Stimulated activated naive CD8-positive, alpha-beta T cell treated with anti-CD3 and anti-CD28 coated beads, Interleukin-15, Interleukin-2, amounts not matched to agents 100 ng/mL and 50 ng/mL, for 24 hours (primary cell): ENCODE measurements around the gene QSER1.
"Not testable (repeated sequence)": the region's sequence is repeated elsewhere in the genome, so short reads cannot be mapped to it uniquely, and the experiment has no call there.

Experiments
- H3K27ac Mint-ChIP-seq: one replicate; pipeline ENCODE4 v1.8.0; 2021; ENCODE audit warnings: mild to moderate bottlenecking, mixed read lengths
- H3K27me3 Mint-ChIP-seq: one replicate; pipeline ENCODE4 v1.8.0; 2021; ENCODE audit warnings: mixed read lengths
- H3K36me3 Mint-ChIP-seq: one replicate; pipeline ENCODE4 v1.8.0; 2021; ENCODE audit warnings: low read depth, mixed read lengths
- H3K4me1 Mint-ChIP-seq: one replicate; pipeline ENCODE4 v1.8.0; 2021; ENCODE audit warnings: low read depth, mixed read lengths
- H3K4me3 Mint-ChIP-seq: one replicate; pipeline ENCODE4 v1.8.0; 2021; ENCODE audit warnings: mild to moderate bottlenecking, mixed read lengths
- H3K9me3 Mint-ChIP-seq: one replicate; pipeline ENCODE4 v1.8.0; 2021; ENCODE audit warnings: mixed read lengths

QSER1 gene

GRCh38 chr11:32936178-32936577 is 43.6 kb downstream of the QSER1 start:
- H3K4me3 Mint-ChIP-seq, result not testable (repeated sequence)

GRCh38 chr11:32937283-32937682 is 44.7 kb downstream of the QSER1 start:
- peaks cover 77% of the 10 kb centered on the region for H3K36me3 Mint-ChIP-seq

More at GRCh38 chr11:32936178-32936577, 43.6 kb downstream of the QSER1 start:
- not testable (repeated sequence) for H3K27ac Mint-ChIP-seq, H3K27me3 Mint-ChIP-seq, H3K9me3 Mint-ChIP-seq
- Mint-ChIP-seq H3K36me3 (peaks cover 88% of the 10 kb centered on the region), H3K4me1 (peaks cover 20% of the 10 kb centered on the region)

GRCh38 chr11:32939046-32939445 is 46.4 kb downstream of the QSER1 start:
- H3K27ac Mint-ChIP-seq, result no peak overlapping the region
- H3K4me1 Mint-ChIP-seq, result peaks cover 20% of the 10 kb centered on the region
- H3K36me3 Mint-ChIP-seq, result peaks cover 63% of the 10 kb centered on the region
- H3K4me3 Mint-ChIP-seq, result no peak overlapping the region
- no peaks in the 10 kb centered on the region for H3K27me3 Mint-ChIP-seq
- no peaks in the 10 kb centered on the region for H3K9me3 Mint-ChIP-seq

More at GRCh38 chr11:32937283-32937682, 44.7 kb downstream of the QSER1 start:
- H3K4me1 Mint-ChIP-seq, result peaks cover 20% of the 10 kb centered on the region
- not testable (repeated sequence) for H3K9me3 Mint-ChIP-seq, H3K27ac Mint-ChIP-seq, H3K4me3 Mint-ChIP-seq, H3K27me3 Mint-ChIP-seq

GRCh38 chr11:32939866-32940265 is 47.3 kb downstream of the QSER1 start:
- H3K36me3 Mint-ChIP-seq, result peaks cover 55% of the 10 kb centered on the region
- no peak overlapping the region for H3K27ac Mint-ChIP-seq

GRCh38 chr11:32940865-32941264 is 48.3 kb downstream of the QSER1 start:
- H3K4me1 Mint-ChIP-seq, result peaks cover 20% of the 10 kb centered on the region
- no peaks in the 10 kb centered on the region for H3K27me3 Mint-ChIP-seq
- H3K36me3 Mint-ChIP-seq, result peaks cover 48% of the 10 kb centered on the region
- H3K27ac Mint-ChIP-seq, result no peak overlapping the region
- no peak overlapping the region for H3K4me3 Mint-ChIP-seq
- no peaks in the 10 kb centered on the region for H3K9me3 Mint-ChIP-seq

More at GRCh38 chr11:32939866-32940265, 47.3 kb downstream of the QSER1 start:
- H3K27me3 Mint-ChIP-seq, result no peaks in the 10 kb centered on the region
- peaks cover 20% of the 10 kb centered on the region for H3K4me1 Mint-ChIP-seq
- no peaks in the 10 kb centered on the region for H3K9me3 Mint-ChIP-seq
- no peak overlapping the region for H3K4me3 Mint-ChIP-seq

DNA sequence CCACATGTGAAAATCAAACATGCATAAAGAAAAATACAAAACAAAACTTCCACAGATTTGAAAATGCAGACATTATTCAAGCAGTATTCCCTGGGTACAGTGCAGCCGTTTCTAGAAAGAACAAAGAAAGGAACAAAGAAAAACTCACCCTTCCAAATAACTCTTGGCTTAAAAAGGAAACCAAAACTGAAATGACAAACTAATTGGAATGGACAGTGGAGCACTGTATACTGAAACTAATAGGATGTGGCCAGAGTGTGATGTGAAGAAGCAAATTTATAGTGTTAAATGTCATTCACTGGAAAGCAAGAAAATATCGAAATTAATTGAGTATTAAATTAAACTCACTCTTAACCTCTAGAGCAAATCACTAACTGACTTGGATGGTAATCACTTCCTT is 55.4 kb downstream of the QSER1 start:
- Mint-ChIP-seq H3K36me3 (peaks cover 15% of the 10 kb centered on the region), H3K27ac (no peak overlapping the region), H3K9me3 (no peaks in the 10 kb centered on the region), H3K4me3 (no peak overlapping the region), H3K4me1 (no peaks in the 10 kb centered on the region), H3K27me3 (no peaks in the 10 kb centered on the region)

GRCh38 chr11:32949739-32950138 is 57.1 kb downstream of the QSER1 start:
- no peak overlapping the region for H3K4me3 Mint-ChIP-seq
- H3K27ac Mint-ChIP-seq, result no peak overlapping the region
- no peaks in the 10 kb centered on the region for H3K9me3 Mint-ChIP-seq
- no peaks in the 10 kb centered on the region for H3K27me3 Mint-ChIP-seq
- no peaks in the 10 kb centered on the region for H3K4me1 Mint-ChIP-seq
- H3K36me3 Mint-ChIP-seq, result peaks cover 20% of the 10 kb centered on the region

DNA sequence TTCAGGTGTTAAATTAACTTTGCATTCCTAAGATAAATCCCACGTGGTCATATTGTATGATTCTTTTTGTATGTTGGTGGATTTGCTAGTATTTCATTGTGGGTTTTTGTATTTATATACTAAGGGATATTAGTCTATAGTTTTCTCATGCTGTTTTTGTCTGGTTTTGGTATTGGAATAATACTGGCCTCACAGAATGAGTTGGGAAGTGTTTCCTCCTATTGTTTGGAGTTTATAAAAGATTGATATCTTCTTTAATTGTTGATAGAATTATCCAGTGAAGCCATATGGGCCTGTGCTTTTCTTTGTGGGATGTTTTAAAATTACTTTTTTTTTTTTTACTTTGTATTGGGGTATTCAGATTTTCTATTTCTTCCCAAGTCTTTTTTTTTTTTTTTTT is 59.8 kb downstream of the QSER1 start:
- no peaks in the 10 kb centered on the region for H3K4me1 Mint-ChIP-seq
- no peak overlapping the region for H3K27ac Mint-ChIP-seq
- H3K4me3 Mint-ChIP-seq, result no peak overlapping the region
- no peaks in the 10 kb centered on the region for H3K9me3 Mint-ChIP-seq
- peaks cover 17% of the 10 kb centered on the region for H3K36me3 Mint-ChIP-seq
- no peaks in the 10 kb centered on the region for H3K27me3 Mint-ChIP-seq

DNA sequence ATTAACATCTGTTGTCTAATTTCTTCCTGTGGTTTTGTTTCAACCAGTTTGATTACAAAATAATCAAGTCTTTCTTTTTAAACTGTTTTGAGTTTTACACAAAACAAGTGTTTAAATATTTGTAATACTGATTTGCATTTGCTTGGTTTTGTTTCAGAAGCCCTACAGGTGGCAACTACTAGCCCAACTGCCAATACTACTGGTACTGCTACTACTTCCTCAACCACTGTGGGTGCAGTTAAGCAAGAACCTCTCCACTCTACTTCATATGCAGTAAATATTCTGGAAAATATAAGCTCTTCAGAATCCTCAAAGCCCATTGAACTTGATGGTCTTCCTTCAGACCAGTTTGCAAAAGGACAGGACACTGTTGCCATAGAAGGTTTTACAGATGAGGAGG is 61.1 kb downstream of the QSER1 start:
- H3K4me1 Mint-ChIP-seq, result no peaks in the 10 kb centered on the region

DNA sequence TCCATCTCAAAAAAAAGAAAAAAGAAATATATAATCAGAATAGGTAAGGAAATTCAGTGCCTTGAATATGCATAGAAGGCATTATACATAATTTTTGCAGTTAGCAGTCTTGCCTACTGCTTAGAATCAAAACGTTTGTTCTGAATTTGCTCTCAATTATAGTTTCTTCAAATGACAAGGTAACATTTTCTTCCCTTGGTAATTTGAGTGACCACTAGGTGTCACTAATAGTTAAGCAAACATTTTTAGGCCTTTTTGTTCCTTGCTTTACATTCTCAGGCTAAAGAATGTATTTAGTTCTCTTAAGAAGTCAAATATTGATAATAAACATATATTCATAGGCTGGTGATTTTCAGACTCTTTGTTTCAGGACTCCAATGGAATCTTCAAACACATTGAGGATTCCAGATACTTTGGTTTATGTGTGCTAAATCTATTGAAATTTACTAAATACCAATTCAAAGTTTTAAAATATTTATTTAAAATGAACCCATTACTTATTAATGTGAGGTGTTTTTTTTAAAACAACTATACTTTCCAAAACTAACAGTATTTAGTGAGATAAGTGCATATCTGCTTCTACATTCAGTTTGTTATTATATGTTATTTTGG is 68.0 kb downstream of the QSER1 start:
- Mint-ChIP-seq H3K27me3 (no peaks in the 10 kb centered on the region), H3K36me3 (peaks cover 25% of the 10 kb centered on the region), H3K9me3 (no peaks in the 10 kb centered on the region), H3K4me1 (peaks cover 15% of the 10 kb centered on the region), H3K4me3 (no peak overlapping the region), H3K27ac (no peak overlapping the region)

More for the DNA sequence above, 61.1 kb downstream of the QSER1 start:
- Mint-ChIP-seq H3K27me3 (no peaks in the 10 kb centered on the region), H3K36me3 (peaks cover 9% of the 10 kb centered on the region), H3K27ac (no peak overlapping the region), H3K9me3 (no peaks in the 10 kb centered on the region), H3K4me3 (no peak overlapping the region)

DNA sequence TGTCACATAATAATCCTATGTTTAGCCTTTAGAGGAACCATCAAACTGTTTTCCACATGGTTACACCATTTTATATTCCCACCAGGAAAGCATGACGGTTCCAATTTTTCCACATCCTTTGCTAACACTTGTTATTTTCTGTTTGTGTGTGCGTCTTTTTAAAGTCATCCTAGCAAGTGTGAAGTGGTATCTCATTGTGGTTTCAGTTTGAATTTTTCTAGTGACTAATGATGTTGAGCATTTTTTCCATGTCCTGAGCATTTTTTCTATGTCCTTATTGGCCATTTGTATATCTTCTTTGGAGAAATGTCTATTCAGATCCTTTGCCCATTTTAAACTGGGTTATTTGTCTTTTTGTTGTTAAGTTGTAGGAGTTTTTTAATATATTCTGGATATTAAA is 69.4 kb downstream of the QSER1 start:
- Mint-ChIP-seq H3K4me3 (no peak overlapping the region), H3K27ac (peak overlapping the region; percentile 67)

DNA sequence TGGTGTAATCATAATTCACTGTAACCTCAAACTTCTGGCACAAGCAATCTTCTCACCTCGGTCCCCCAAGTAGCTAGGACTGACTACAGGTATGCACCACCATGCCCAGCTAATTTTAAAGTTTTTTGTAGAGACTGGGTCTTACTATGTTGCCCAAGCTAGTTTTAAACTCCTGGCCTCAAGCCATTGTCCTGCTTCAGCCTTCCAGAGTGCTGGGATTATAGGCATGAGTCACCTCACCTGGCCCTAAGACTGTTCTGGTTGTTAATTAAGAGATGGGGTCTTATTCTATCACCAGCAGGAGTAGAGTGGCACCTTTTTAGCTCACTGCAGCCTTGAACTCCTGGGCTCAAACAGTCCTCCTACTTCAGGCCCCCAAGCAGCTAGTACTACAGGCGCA is 71.1 kb downstream of the QSER1 start:
- Mint-ChIP-seq H3K4me1 (peaks cover 15% of the 10 kb centered on the region), H3K27ac (no peak overlapping the region), H3K36me3 (peaks cover 37% of the 10 kb centered on the region), H3K9me3 (no peaks in the 10 kb centered on the region), H3K4me3 (no peak overlapping the region), H3K27me3 (no peaks in the 10 kb centered on the region)

More for the DNA sequence above, 69.4 kb downstream of the QSER1 start:
- no peaks in the 10 kb centered on the region for H3K27me3 Mint-ChIP-seq
- H3K4me1 Mint-ChIP-seq, result peaks cover 15% of the 10 kb centered on the region
- H3K36me3 Mint-ChIP-seq, result peaks cover 32% of the 10 kb centered on the region
- no peaks in the 10 kb centered on the region for H3K9me3 Mint-ChIP-seq

DNA sequence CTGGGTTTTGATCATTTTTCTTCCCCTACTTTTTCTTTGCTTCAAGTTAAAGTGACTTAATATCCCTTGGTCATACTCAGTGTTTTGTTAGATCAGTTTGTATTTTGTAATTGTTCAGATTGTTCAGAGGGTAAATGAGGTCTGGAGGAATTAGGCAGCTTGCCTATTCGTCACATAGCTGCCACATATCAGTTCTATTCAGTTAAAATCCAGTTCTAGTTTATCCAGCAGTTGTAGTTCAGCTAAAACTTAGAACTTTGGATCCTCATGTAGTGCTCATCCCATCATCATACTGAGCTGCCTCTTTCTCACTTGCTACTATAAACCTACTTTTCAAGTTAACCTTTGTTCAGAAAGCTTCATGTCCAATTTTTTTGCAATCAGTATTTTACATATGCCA is 75.9 kb downstream of the QSER1 start:
- Mint-ChIP-seq H3K4me3 (no peak overlapping the region), H3K27ac (no peak overlapping the region), H3K36me3 (peaks cover 37% of the 10 kb centered on the region), H3K9me3 (no peaks in the 10 kb centered on the region), H3K4me1 (no peaks in the 10 kb centered on the region), H3K27me3 (no peaks in the 10 kb centered on the region)

DNA sequence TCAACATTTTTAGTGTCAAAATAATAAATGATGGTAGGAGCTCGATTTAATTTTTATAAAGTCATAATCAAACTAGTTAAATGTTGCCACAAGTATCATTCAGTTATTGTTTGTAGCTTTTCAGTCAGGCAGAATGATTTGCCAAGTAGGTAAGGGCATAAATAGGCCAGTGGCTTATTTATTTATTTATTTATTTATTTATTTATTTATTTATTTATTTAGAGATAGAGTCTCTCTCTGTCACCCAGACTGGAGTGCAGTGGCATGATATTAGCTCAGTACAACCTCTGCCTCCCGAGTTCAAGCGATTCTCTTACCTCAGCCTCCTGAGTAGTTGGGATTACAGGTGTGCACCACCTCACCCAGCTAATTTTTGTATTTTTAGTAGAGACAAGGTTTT is 79.6 kb downstream of the QSER1 start:
- not testable (repeated sequence) for H3K27ac Mint-ChIP-seq, H3K27me3 Mint-ChIP-seq, H3K4me1 Mint-ChIP-seq, H3K9me3 Mint-ChIP-seq, H3K4me3 Mint-ChIP-seq
- peaks cover 49% of the 10 kb centered on the region for H3K36me3 Mint-ChIP-seq

DNA sequence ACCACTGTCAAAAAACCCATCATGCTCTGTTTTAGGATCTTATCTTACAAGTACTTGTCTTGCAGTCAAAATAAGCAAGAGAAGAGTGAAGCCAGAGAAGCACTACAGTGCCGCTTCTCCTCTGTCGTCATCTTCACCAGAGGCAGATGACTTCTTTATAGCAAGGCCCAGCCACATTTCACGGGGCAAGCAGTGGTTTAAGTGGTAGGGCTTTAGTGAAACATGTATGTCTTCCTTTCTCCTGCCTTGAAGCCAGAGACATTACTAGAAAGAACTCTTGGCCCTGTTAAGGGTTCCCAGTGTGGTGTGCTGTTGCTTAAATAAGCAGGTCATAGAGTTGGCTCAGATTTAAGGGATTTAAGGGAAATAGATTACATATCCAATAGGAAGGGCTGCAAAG is 80.2 kb downstream of the QSER1 start:
- Mint-ChIP-seq H3K9me3 (no peaks in the 10 kb centered on the region), H3K36me3 (peaks cover 54% of the 10 kb centered on the region), H3K27me3 (no peaks in the 10 kb centered on the region), H3K4me3 (no peak overlapping the region), H3K4me1 (no peaks in the 10 kb centered on the region), H3K27ac (no peak overlapping the region)

GRCh38 chr11:32982626-32983025 is 90.0 kb downstream of the QSER1 start:
- Mint-ChIP-seq H3K4me1 (no peaks in the 10 kb centered on the region), H3K36me3 (peaks cover 6% of the 10 kb centered on the region), H3K27ac (no peak overlapping the region), H3K9me3 (no peaks in the 10 kb centered on the region), H3K4me3 (no peak overlapping the region), H3K27me3 (no peaks in the 10 kb centered on the region)
